G401.6 (cell line): ENCODE data around the gene SPIB.

Source experiments
- FAIRE-seq: peaks from 2 replicates; lab custom pipeline; 2012; peaks lifted over from hg19 to GRCh38; lab: Jason Lieb, UNC

The SPIB gene

GRCh38 chr19:50392759-50393158, 26.0 kb upstream of the SPIB start:
- no peak for FAIRE-seq

GRCh38 chr19:50393589-50393988, 25.1 kb upstream of the SPIB start:
- FAIRE-seq = no peak

GRCh38 chr19:50394017-50394416, 24.7 kb upstream of the SPIB start:
- no peak for FAIRE-seq

GRCh38 chr19:50398675-50399367, 19.9 kb upstream of the SPIB start:
- no peak for FAIRE-seq

GRCh38 chr19:50399368-50399745, 19.4 kb upstream of the SPIB start:
- no peak for FAIRE-seq

GRCh38 chr19:50401605-50402450, 16.9 kb upstream of the SPIB start:
- FAIRE-seq = no peak

GRCh38 chr19:50402544-50403301, 16.0 kb upstream of the SPIB start:
- no peak for FAIRE-seq

GRCh38 chr19:50406156-50406820, 12.4 kb upstream of the SPIB start:
- no peak for FAIRE-seq

GRCh38 chr19:50406829-50407228, 11.9 kb upstream of the SPIB start:
- FAIRE-seq = no peak

- FAIRE-seq = no peak
Measured at GRCh38 chr19:50409347-50409746, 9.4 kb upstream of the SPIB start.

GRCh38 chr19:50410109-50410508, 8.6 kb upstream of the SPIB start:
- FAIRE-seq = no peak

- no peak for FAIRE-seq
Measured at GRCh38 chr19:50412419-50412818, 6.3 kb upstream of the SPIB start.

- FAIRE-seq = no peak
Measured at GRCh38 chr19:50413096-50413495, 5.6 kb upstream of the SPIB start.

GRCh38 chr19:50413531-50413930, 5.2 kb upstream of the SPIB start:
- FAIRE-seq = no peak

- FAIRE-seq = peak; percentile 85
Measured at GRCh38 chr19:50414864-50415660, 3.7 kb upstream of the SPIB start.

- FAIRE-seq = no peak
Measured at GRCh38 chr19:50415661-50416033, 3.1 kb upstream of the SPIB start.

- FAIRE-seq = no peak
Measured at GRCh38 chr19:50416034-50416977, 2.4 kb upstream of the SPIB start.

GRCh38 chr19:50417111-50418081, 1.3 kb upstream of the SPIB start:
- FAIRE-seq = no peak

- FAIRE-seq = no peak
Measured at GRCh38 chr19:50419022-50419579, 363 bp downstream of the SPIB start.
